HG02852 (cell line): ENCODE results near the gene PPBP.
"Not testable (repeated sequence)": the region's sequence is repeated elsewhere in the genome, so short reads cannot be mapped to it uniquely, and the experiment has no call there.

ENCODE experiments used
- ATAC-seq: cut with Tn5 transposase; IDR thresholded peaks from one replicate; pipeline ENCODE4 v1.9.1; 2021; ENCODE audit warnings: mild to moderate bottlenecking, moderate library complexity; ENCODE audit not compliant: unreplicated experiment

The PPBP gene

GRCh38 chr4:73950376-73950920, 37.5 kb downstream of the PPBP start:
- ATAC-seq: not testable (repeated sequence)

- ATAC-seq: no peak
Observed at GRCh38 chr4:73948990-73949706, 38.8 kb downstream of the PPBP start.

- ATAC-seq: no peak
Observed at GRCh38 chr4:73948291-73948690, 39.7 kb downstream of the PPBP start.

- no peak for ATAC-seq
Observed at GRCh38 chr4:73947239-73947985, 40.6 kb downstream of the PPBP start.

GRCh38 chr4:73945674-73946449, 42.1 kb downstream of the PPBP start:
- ATAC-seq: no peak

- no peak for ATAC-seq
Observed at GRCh38 chr4:73945140-73945539, 42.9 kb downstream of the PPBP start.

GRCh38 chr4:73944061-73944875, 43.7 kb downstream of the PPBP start:
- ATAC-seq: no peak

GRCh38 chr4:73943555-73943954, 44.4 kb downstream of the PPBP start:
- no peak for ATAC-seq

- ATAC-seq: no peak
Observed at GRCh38 chr4:73936969-73937368, 51.0 kb downstream of the PPBP start.
